PC-9 (cell line): ENCODE measurements around the gene TNRC6C.

ENCODE experiments used
- EZH2 ChIP-seq: fragments of 200-600 bp; sonication (generic); IDR thresholded peaks from 2 replicates; pipeline ENCODE4 v1.8.0; 2017; ENCODE audit warnings: antibody characterized with exemption, low read depth
- TF ChIP-seq, protein P1 (sequence below): fragments of 200-600 bp; sonication (generic); conservative IDR thresholded peaks from 2 replicates; pipeline ENCODE4 v1.6.1; 2017; ENCODE audit warnings: mixed run types, antibody characterized with exemption, mild to moderate bottlenecking, moderate library complexity

GRCh38 chr17:78051186-78051972 is 92.9 kb downstream of the TNRC6C start:
- TF ChIP-seq EZH2 = no peak
- TF ChIP-seq, protein P1, sequence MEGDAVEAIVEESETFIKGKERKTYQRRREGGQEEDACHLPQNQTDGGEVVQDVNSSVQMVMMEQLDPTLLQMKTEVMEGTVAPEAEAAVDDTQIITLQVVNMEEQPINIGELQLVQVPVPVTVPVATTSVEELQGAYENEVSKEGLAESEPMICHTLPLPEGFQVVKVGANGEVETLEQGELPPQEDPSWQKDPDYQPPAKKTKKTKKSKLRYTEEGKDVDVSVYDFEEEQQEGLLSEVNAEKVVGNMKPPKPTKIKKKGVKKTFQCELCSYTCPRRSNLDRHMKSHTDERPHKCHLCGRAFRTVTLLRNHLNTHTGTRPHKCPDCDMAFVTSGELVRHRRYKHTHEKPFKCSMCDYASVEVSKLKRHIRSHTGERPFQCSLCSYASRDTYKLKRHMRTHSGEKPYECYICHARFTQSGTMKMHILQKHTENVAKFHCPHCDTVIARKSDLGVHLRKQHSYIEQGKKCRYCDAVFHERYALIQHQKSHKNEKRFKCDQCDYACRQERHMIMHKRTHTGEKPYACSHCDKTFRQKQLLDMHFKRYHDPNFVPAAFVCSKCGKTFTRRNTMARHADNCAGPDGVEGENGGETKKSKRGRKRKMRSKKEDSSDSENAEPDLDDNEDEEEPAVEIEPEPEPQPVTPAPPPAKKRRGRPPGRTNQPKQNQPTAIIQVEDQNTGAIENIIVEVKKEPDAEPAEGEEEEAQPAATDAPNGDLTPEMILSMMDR = no peak
